ENCODE measurements around the gene TEX14. TPM values are rescaled to one million over a fixed set of nuclear protein-coding genes. Genes with fewer than 3 reads are reported as not detected.

TEX14 gene
- total RNA-seq, 1 donor from 2014 or later: 0.05 TPM

- TF ChIP-seq, protein P1, sequence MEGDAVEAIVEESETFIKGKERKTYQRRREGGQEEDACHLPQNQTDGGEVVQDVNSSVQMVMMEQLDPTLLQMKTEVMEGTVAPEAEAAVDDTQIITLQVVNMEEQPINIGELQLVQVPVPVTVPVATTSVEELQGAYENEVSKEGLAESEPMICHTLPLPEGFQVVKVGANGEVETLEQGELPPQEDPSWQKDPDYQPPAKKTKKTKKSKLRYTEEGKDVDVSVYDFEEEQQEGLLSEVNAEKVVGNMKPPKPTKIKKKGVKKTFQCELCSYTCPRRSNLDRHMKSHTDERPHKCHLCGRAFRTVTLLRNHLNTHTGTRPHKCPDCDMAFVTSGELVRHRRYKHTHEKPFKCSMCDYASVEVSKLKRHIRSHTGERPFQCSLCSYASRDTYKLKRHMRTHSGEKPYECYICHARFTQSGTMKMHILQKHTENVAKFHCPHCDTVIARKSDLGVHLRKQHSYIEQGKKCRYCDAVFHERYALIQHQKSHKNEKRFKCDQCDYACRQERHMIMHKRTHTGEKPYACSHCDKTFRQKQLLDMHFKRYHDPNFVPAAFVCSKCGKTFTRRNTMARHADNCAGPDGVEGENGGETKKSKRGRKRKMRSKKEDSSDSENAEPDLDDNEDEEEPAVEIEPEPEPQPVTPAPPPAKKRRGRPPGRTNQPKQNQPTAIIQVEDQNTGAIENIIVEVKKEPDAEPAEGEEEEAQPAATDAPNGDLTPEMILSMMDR (IDR thresholded peaks at IDR 0.05): no peak
- no peaks in the 10 kb centered on the region for H3K27me3 Mint-ChIP-seq (ENCODE audit: low read depth)
- no peaks in the 10 kb centered on the region for H3K9me3 Mint-ChIP-seq (ENCODE audit: low read depth)
- no peak overlapping the region for H3K4me3 Mint-ChIP-seq (ENCODE audit: unreplicated experiment)
- no peak for DNase-seq (ENCODE audit: low spot score)
- no peak overlapping the region for H3K27ac Mint-ChIP-seq (ENCODE audit: unreplicated experiment)
- H3K36me3 Mint-ChIP-seq (ENCODE audit: low read depth): peaks cover 2% of the 10 kb centered on the region
- peaks cover 5% of the 10 kb centered on the region for H3K4me1 Mint-ChIP-seq (ENCODE audit: low read depth)
These were observed 74.3 kb downstream of the TEX14 start for GRCh38 chr17:58617563-58617962.

GRCh38 chr17:58615768-58616659 lies 75.8 kb downstream of the TEX14 start:
- DNase-seq (ENCODE audit: low spot score): no peak
- Mint-ChIP-seq H3K27ac (ENCODE audit: unreplicated experiment) (no peak overlapping the region), H3K4me3 (ENCODE audit: unreplicated experiment) (no peak overlapping the region), H3K36me3 (ENCODE audit: low read depth) (peaks cover 2% of the 10 kb centered on the region), H3K9me3 (ENCODE audit: low read depth) (no peaks in the 10 kb centered on the region), H3K4me1 (ENCODE audit: low read depth) (peaks cover 5% of the 10 kb centered on the region), H3K27me3 (ENCODE audit: low read depth) (no peaks in the 10 kb centered on the region)
- TF ChIP-seq, protein P1 (IDR thresholded peaks at IDR 0.05): no peak

GRCh38 chr17:58614859-58615459 lies 76.9 kb downstream of the TEX14 start:
- H3K4me1 Mint-ChIP-seq (ENCODE audit: low read depth): peaks cover 5% of the 10 kb centered on the region
- H3K4me3 Mint-ChIP-seq (ENCODE audit: unreplicated experiment): no peak overlapping the region
- no peaks in the 10 kb centered on the region for H3K27me3 Mint-ChIP-seq (ENCODE audit: low read depth)
- no peaks in the 10 kb centered on the region for H3K9me3 Mint-ChIP-seq (ENCODE audit: low read depth)
- H3K27ac Mint-ChIP-seq (ENCODE audit: unreplicated experiment): no peak overlapping the region
- DNase-seq (ENCODE audit: low spot score): no peak
- TF ChIP-seq, protein P1 (IDR thresholded peaks at IDR 0.05): no peak
- H3K36me3 Mint-ChIP-seq (ENCODE audit: low read depth): peaks cover 2% of the 10 kb centered on the region

GRCh38 chr17:58611331-58611730 lies 80.5 kb downstream of the TEX14 start:
- Mint-ChIP-seq H3K4me3 (ENCODE audit: unreplicated experiment) (no peak overlapping the region), H3K27ac (ENCODE audit: unreplicated experiment) (no peak overlapping the region)

DNA sequence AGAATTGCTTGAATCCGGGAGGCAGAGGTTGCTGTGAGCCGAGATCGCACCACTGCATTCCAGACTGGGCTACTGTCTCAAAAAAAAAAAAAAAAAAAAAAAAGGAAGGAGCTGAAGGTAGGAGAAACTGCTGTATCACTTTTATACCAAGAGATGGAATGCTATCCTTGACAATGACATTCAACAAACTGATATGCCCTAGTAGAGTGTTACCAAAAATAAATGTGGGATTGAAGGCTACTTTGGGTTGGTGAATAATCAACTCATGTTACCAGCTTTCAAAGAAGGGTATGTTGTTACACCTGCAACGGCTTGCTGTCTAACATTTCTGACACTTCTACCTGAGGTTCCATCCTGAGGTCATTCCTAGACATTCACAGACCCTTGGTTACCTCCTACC lies 84.9 kb downstream of the TEX14 start:
- TF ChIP-seq, protein P1 (IDR thresholded peaks at IDR 0.05): no peak
- Mint-ChIP-seq H3K4me3 (ENCODE audit: unreplicated experiment) (no peak overlapping the region), H3K4me1 (ENCODE audit: low read depth) (no peaks in the 10 kb centered on the region), H3K36me3 (ENCODE audit: low read depth) (no peaks in the 10 kb centered on the region), H3K9me3 (ENCODE audit: low read depth) (no peaks in the 10 kb centered on the region), H3K27me3 (ENCODE audit: low read depth) (peaks cover 2% of the 10 kb centered on the region), H3K27ac (ENCODE audit: unreplicated experiment) (no peak overlapping the region)
- no peak for DNase-seq (ENCODE audit: low spot score)

More at GRCh38 chr17:58611331-58611730, 80.5 kb downstream of the TEX14 start:
- TF ChIP-seq, protein P1 (IDR thresholded peaks at IDR 0.05): no peak
- no peaks in the 10 kb centered on the region for H3K9me3 Mint-ChIP-seq (ENCODE audit: low read depth)
- DNase-seq (ENCODE audit: low spot score): no peak
- no peaks in the 10 kb centered on the region for H3K27me3 Mint-ChIP-seq (ENCODE audit: low read depth)
- peaks cover 5% of the 10 kb centered on the region for H3K4me1 Mint-ChIP-seq (ENCODE audit: low read depth)
- no peaks in the 10 kb centered on the region for H3K36me3 Mint-ChIP-seq (ENCODE audit: low read depth)
